ENCODE results near the gene ZNF692.
"Not testable (repeated sequence)": the region's sequence is repeated elsewhere in the genome, so short reads cannot be mapped to it uniquely, and the experiment has no call there.

ZNF692 gene

GRCh38 chr1:248805876-248806275 lies 53.0 kb downstream of the ZNF692 start:
- no peak for DNase-seq

- DNase-seq, result no peak
Measured at GRCh38 chr1:248804771-248805681, 53.9 kb downstream of the ZNF692 start.

GRCh38 chr1:248803501-248803900 lies 55.4 kb downstream of the ZNF692 start:
- not testable (repeated sequence) for DNase-seq

GRCh38 chr1:248802454-248802853 lies 56.4 kb downstream of the ZNF692 start:
- no peak for DNase-seq

GRCh38 chr1:248800459-248800858 lies 58.4 kb downstream of the ZNF692 start:
- DNase-seq, result no peak

Measured in activated naive CD4-positive, alpha-beta T cell (primary cell).